Central memory CD8-positive, alpha-beta T cell (primary cell): ENCODE results near the gene CNTNAP2.

Source experiments
- ATAC-seq: fragments of 150-1000 bp; cut with Tn5 transposase; replicated peaks from 2 replicates; pipeline ENCODE4 v1.10.0; 2022; ENCODE audit warnings: mild to moderate bottlenecking, moderate FRiP score, moderate number of reproducible peaks; ENCODE audit not compliant: poor library complexity, severe bottlenecking; ENCODE audit errors: extremely low read depth
- DNase-seq, 2 donors: peaks; one replicate each; pipeline ENCODE4 v3.0.0; 2021; ENCODE audit warnings: low spot score in 2 of 2
- H3K27ac Mint-ChIP-seq: one replicate; pipeline ENCODE4 v1.8.0; 2022; ENCODE audit warnings: low read depth, mild to moderate bottlenecking, moderate library complexity, mixed read lengths
- H3K27me3 Mint-ChIP-seq: one replicate; pipeline ENCODE4 v1.8.0; 2022; ENCODE audit warnings: mixed read lengths
- H3K36me3 Mint-ChIP-seq: one replicate; pipeline ENCODE4 v1.8.0; 2022; ENCODE audit warnings: mild to moderate bottlenecking, moderate library complexity, mixed read lengths; ENCODE audit not compliant: insufficient read depth
- H3K4me1 Mint-ChIP-seq: one replicate; pipeline ENCODE4 v1.8.0; 2022; ENCODE audit warnings: mixed read lengths
- H3K4me3 Mint-ChIP-seq: one replicate; pipeline ENCODE4 v1.8.0; 2022; ENCODE audit warnings: mild to moderate bottlenecking, moderate library complexity, mixed read lengths
- H3K9me3 Mint-ChIP-seq: one replicate; pipeline ENCODE4 v1.8.0; 2022; ENCODE audit warnings: mixed read lengths

The CNTNAP2 gene

DNA sequence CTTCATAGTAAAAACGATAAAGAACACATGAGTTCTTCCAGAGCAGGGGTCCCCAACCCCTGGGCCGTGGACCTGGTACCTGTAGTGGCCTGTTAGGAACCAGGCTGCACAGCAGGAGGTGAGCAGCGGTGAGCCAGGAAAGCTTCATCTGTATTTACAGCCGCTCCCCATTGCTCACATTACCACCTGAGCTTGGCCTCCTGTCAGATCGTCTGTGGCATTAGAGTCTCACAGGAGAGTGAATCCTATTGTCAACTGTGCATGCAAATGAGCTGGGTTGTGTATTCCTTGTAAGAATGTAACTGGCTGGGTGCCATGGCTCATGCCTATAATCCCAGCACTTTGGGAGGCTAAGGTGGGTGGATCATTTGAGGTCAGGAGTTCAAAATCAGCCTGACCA, 229.5 kb downstream of the CNTNAP2 start:
- Mint-ChIP-seq H3K4me3 (no peak overlapping the region), H3K4me1 (no peaks in the 10 kb centered on the region)

DNA sequence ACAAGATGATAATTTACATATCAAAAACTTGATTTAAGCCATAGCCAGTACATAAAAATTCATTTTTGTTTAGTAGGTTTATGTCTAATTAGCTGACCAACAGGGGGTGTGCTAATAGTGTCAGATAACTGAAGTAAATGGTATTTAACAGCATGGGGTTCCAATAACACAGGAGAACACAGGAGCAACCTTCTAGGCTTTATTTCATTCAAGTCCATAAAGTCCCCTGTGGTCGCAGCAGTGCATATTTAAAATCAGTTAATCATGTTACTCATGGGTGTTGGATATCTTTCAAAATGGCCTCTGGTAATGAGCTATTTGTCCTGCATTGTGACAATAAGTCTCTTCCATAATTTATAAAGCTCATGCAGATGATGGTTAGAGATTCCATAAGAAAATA, 238.6 kb downstream of the CNTNAP2 start:
- Mint-ChIP-seq H3K4me1 (no peaks in the 10 kb centered on the region), H3K27me3 (no peaks in the 10 kb centered on the region), H3K27ac (no peak overlapping the region), H3K36me3 (no peaks in the 10 kb centered on the region), H3K4me3 (no peak overlapping the region), H3K9me3 (peaks cover 24% of the 10 kb centered on the region)
- ATAC-seq (no peak), DNase-seq (no peak)

More for the DNA sequence above, 229.5 kb downstream of the CNTNAP2 start:
- Mint-ChIP-seq H3K36me3 (no peaks in the 10 kb centered on the region), H3K9me3 (peaks cover 17% of the 10 kb centered on the region), H3K27ac (no peak overlapping the region), H3K27me3 (no peaks in the 10 kb centered on the region)
- DNase-seq (no peak), ATAC-seq (no peak)

- Mint-ChIP-seq H3K27me3 (no peaks in the 10 kb centered on the region), H3K4me3 (no peak overlapping the region), H3K9me3 (peaks cover 30% of the 10 kb centered on the region), H3K36me3 (no peaks in the 10 kb centered on the region), H3K4me1 (no peaks in the 10 kb centered on the region), H3K27ac (no peak overlapping the region)
- ATAC-seq (no peak), DNase-seq (no peak)
Observed at GRCh38 chr7:146359176-146359575, 242.6 kb downstream of the CNTNAP2 start.

GRCh38 chr7:146366938-146367337, 250.3 kb downstream of the CNTNAP2 start:
- H3K36me3 Mint-ChIP-seq, result no peaks in the 10 kb centered on the region
- peaks cover 20% of the 10 kb centered on the region for H3K9me3 Mint-ChIP-seq
- no peak for DNase-seq
- no peaks in the 10 kb centered on the region for H3K4me1 Mint-ChIP-seq
- no peak for ATAC-seq
- H3K27me3 Mint-ChIP-seq, result no peaks in the 10 kb centered on the region
- no peak overlapping the region for H3K27ac Mint-ChIP-seq
- H3K4me3 Mint-ChIP-seq, result no peak overlapping the region

DNA sequence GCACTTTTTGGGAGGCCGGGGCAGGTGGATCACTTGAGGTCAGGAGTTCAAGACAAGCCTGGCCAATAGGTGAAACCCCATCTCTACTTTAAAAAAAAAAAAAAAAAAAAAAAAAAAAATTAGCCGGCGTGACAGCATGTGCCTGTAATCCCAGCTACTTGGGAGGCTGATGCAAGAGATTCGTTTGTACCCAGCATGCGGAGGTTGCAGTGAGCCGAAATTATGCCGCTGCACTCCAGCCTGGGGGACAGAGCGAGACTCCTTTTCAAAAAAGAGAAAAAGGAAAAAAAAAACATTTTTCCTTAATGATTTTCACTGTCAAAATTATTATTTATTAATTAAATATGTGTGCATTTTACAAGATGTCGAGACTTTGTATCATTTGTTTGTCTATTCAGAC, 253.6 kb downstream of the CNTNAP2 start:
- no peaks in the 10 kb centered on the region for H3K36me3 Mint-ChIP-seq
- peaks cover 11% of the 10 kb centered on the region for H3K9me3 Mint-ChIP-seq
- H3K4me3 Mint-ChIP-seq, result no peak overlapping the region
- H3K4me1 Mint-ChIP-seq, result no peaks in the 10 kb centered on the region
- H3K27ac Mint-ChIP-seq, result no peak overlapping the region
- ATAC-seq (no peak), DNase-seq (no peak)
- H3K27me3 Mint-ChIP-seq, result no peaks in the 10 kb centered on the region

- ATAC-seq, result no peak
- Mint-ChIP-seq H3K4me3 (no peak overlapping the region), H3K9me3 (peaks cover 21% of the 10 kb centered on the region), H3K36me3 (no peaks in the 10 kb centered on the region), H3K27ac (no peak overlapping the region), H3K4me1 (no peaks in the 10 kb centered on the region), H3K27me3 (no peaks in the 10 kb centered on the region)
- no peak for DNase-seq
Observed at GRCh38 chr7:146375170-146375569, 258.6 kb downstream of the CNTNAP2 start.

- Mint-ChIP-seq H3K36me3 (no peaks in the 10 kb centered on the region), H3K4me1 (no peaks in the 10 kb centered on the region), H3K27me3 (no peaks in the 10 kb centered on the region), H3K9me3 (peaks cover 18% of the 10 kb centered on the region), H3K27ac (no peak overlapping the region), H3K4me3 (no peak overlapping the region)
- DNase-seq (no peak), ATAC-seq (no peak)
Observed at GRCh38 chr7:146378196-146378595, 261.6 kb downstream of the CNTNAP2 start.

GRCh38 chr7:146387140-146387539, 270.5 kb downstream of the CNTNAP2 start:
- no peaks in the 10 kb centered on the region for H3K27me3 Mint-ChIP-seq
- ATAC-seq (no peak), DNase-seq (no peak)
- no peaks in the 10 kb centered on the region for H3K4me1 Mint-ChIP-seq
- peaks cover 7% of the 10 kb centered on the region for H3K9me3 Mint-ChIP-seq
- no peak overlapping the region for H3K4me3 Mint-ChIP-seq
- no peaks in the 10 kb centered on the region for H3K36me3 Mint-ChIP-seq
- no peak overlapping the region for H3K27ac Mint-ChIP-seq

DNA sequence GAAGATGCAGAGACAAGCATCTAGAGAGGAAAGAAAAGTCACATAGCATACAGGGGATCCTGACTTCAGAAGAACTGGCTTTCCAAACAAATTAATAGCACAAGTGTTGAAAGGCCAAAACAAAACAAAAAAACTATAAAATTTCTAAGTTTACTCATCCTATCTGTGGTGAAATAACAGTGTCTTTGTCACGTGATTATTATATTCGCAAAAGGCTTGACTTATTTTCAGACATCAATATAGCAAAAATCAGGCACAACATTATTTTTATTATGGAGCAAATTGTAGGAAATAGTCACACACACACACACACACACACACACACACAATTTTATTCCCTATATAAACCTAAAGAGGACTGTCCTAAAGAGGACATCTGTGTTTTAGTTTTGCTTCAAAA, 272.3 kb downstream of the CNTNAP2 start:
- Mint-ChIP-seq H3K4me3 (no peak overlapping the region), H3K9me3 (peaks cover 6% of the 10 kb centered on the region), H3K4me1 (no peaks in the 10 kb centered on the region), H3K36me3 (peaks cover 1% of the 10 kb centered on the region), H3K27ac (no peak overlapping the region), H3K27me3 (no peaks in the 10 kb centered on the region)
- DNase-seq (no peak), ATAC-seq (no peak)

GRCh38 chr7:146393346-146393745, 276.7 kb downstream of the CNTNAP2 start:
- ATAC-seq (no peak), DNase-seq (no peak)
- no peaks in the 10 kb centered on the region for H3K27me3 Mint-ChIP-seq
- H3K9me3 Mint-ChIP-seq, result peaks cover 17% of the 10 kb centered on the region
- no peak overlapping the region for H3K27ac Mint-ChIP-seq
- no peak overlapping the region for H3K4me3 Mint-ChIP-seq
- H3K36me3 Mint-ChIP-seq, result peaks cover 1% of the 10 kb centered on the region
- H3K4me1 Mint-ChIP-seq, result no peaks in the 10 kb centered on the region

DNA sequence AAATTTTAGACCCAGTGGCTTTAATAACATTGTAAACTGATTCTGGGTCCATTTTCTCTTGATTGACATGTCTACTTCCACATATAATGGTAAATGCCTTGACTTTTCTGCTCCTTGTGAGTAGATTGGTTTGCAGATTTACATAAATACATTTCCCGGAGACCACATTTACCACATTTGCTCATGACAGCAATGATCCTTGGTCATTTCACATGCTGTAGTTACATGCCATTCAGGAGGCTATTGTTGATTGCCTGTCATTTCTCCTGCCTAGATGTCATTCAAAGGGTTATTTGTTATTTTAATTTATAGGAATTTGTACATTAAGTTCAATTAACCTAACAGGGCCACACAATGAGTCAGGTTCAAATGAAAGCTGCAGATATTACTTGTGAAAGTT, 280.5 kb downstream of the CNTNAP2 start:
- peaks cover 11% of the 10 kb centered on the region for H3K9me3 Mint-ChIP-seq
- H3K27me3 Mint-ChIP-seq, result no peaks in the 10 kb centered on the region
- DNase-seq (no peak), ATAC-seq (no peak)
- H3K4me3 Mint-ChIP-seq, result no peak overlapping the region
- no peaks in the 10 kb centered on the region for H3K4me1 Mint-ChIP-seq
- H3K36me3 Mint-ChIP-seq, result peaks cover 1% of the 10 kb centered on the region
- no peak overlapping the region for H3K27ac Mint-ChIP-seq

GRCh38 chr7:146401939-146402338, 285.3 kb downstream of the CNTNAP2 start:
- no peak for ATAC-seq
- H3K4me1 Mint-ChIP-seq, result no peaks in the 10 kb centered on the region

DNA sequence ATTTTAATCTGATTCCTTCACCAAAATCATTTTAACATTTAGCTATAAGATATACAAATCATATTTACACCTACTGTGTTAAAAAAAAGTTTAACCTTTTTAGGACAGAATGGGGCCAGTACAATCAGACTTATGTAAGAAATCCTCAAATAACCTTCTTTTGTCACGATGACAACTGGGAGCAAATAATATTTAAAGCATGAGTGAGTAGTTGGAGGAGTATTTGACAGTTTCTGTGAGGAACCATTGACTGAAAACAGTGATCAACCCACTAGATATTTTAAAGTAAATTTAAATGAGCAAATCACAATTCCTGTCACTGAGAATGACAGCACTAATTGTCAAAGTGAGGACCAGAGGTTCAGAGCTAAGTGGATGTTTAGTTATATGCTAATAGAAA, 289.1 kb downstream of the CNTNAP2 start:
- no peak for ATAC-seq
- H3K27ac Mint-ChIP-seq, result no peak overlapping the region
- DNase-seq, result no peak
- peaks cover 1% of the 10 kb centered on the region for H3K36me3 Mint-ChIP-seq
- no peaks in the 10 kb centered on the region for H3K4me1 Mint-ChIP-seq
- H3K9me3 Mint-ChIP-seq, result peaks cover 15% of the 10 kb centered on the region
- no peaks in the 10 kb centered on the region for H3K27me3 Mint-ChIP-seq
- H3K4me3 Mint-ChIP-seq, result no peak overlapping the region

More at GRCh38 chr7:146401939-146402338, 285.3 kb downstream of the CNTNAP2 start:
- no peaks in the 10 kb centered on the region for H3K36me3 Mint-ChIP-seq
- no peak for DNase-seq
- no peaks in the 10 kb centered on the region for H3K27me3 Mint-ChIP-seq
- no peak overlapping the region for H3K27ac Mint-ChIP-seq
- H3K9me3 Mint-ChIP-seq, result peaks cover 12% of the 10 kb centered on the region
- no peak overlapping the region for H3K4me3 Mint-ChIP-seq

DNA sequence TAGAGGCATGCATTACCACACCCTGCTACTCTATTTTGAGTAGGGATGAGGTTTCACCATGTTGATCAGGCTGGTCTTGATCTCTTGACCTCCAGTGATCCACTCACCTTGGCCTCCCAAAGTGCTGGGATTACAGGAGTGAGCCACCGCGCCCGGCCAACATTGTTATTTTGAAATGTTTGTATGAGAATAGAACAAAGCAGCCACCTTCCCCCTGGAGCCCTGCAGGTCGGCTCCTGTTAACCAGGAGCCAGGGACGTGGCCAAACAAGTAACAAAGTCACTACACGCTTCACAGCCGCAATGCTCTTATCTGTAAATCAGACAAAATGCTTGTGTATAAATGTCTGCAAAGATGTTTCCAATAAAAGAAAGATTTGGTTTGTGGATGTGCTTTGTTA, 295.4 kb downstream of the CNTNAP2 start:
- ATAC-seq, result no peak
- Mint-ChIP-seq H3K9me3 (peaks cover 4% of the 10 kb centered on the region), H3K36me3 (peaks cover 3% of the 10 kb centered on the region), H3K27me3 (no peaks in the 10 kb centered on the region), H3K4me1 (no peaks in the 10 kb centered on the region), H3K4me3 (no peak overlapping the region), H3K27ac (no peak overlapping the region)
- DNase-seq, result no peak
